ENCODE measurements around the gene ABCA8. TPM values are rescaled to one million over a fixed set of nuclear protein-coding genes. Genes with fewer than 3 reads are reported as not detected.
"Not testable (repeated sequence)": the region's sequence is repeated elsewhere in the genome, so short reads cannot be mapped to it uniquely, and the experiment has no call there.

Gene ABCA8
- polyA plus RNA-seq, 3 donors = not detected

DNA sequence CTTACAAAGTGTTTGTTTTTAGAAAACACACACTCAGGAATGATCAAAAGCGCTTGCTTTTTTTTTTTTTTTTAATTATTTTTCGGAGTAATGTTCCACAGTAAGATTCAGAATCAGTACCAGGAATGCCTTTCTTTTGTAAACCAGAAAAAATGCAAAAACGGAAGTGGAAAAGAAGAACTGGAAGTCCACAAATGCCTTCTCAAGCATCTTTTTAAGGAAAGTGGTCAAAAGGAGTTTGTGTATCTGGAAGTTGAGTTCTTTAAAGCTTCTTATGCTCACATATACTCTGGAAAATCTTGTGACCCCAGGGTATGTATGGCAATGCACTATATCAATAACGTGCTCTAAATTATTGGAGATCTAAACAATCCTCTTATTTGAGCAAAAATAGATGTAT, 126.0 kb downstream of the ABCA8 start:
- Mint-ChIP-seq H3K9me3 (peaks cover 5 to 15% (median 12%) of the 10 kb centered on the region in 7 donors), H3K36me3 (no peaks in the 10 kb centered on the region), H3K27ac (no peak overlapping the region), H3K27me3 (ENCODE audit: low read depth in 3 of 3) (peaks cover 0 to 3% (median 0%) of the 10 kb centered on the region in 3 donors), H3K4me3 (no peak overlapping the region), H3K4me1 (peaks cover 4% of the 10 kb centered on the region)
- intact Hi-C loops (cut with micrococcal nuclease) = no loop called here
- Histone ChIP-seq H3K9ac (ENCODE audit: insufficient read depth, low read length, poor library complexity, severe bottlenecking) (no peak overlapping the region), H3K27me3 (ENCODE audit: control insufficient read depth in 2 of 2, insufficient read depth in 2 of 2, low read length in 2 of 2) (no peaks in the 10 kb centered on the region), H3K79me2 (ENCODE audit: insufficient read depth, low read length) (no peaks in the 10 kb centered on the region), H3K4me3 (replicated peaks in 1 of 3; ENCODE audit: low read depth in 2 of 3, low read length in 3 of 3) (no peak overlapping the region), H3K36me3 (replicated peaks in 1 of 2; ENCODE audit: control insufficient read depth in 1 of 2, insufficient read depth in 2 of 2, low read length in 2 of 2) (no peaks in the 10 kb centered on the region), H2AFZ (ENCODE audit: insufficient read depth, low read depth, low read length, poor library complexity, severe bottlenecking) (no peak overlapping the region), H4K20me1 (ENCODE audit: insufficient read depth, low read length) (no peaks in the 10 kb centered on the region), H3K4me1 (ENCODE audit: control insufficient read depth in 1 of 2, insufficient read depth in 2 of 2, low read length in 2 of 2) (no peaks in the 10 kb centered on the region), H3K4me2 (replicated peaks; ENCODE audit: extremely low read depth, low read length, poor library complexity, severe bottlenecking) (no peak overlapping the region), H3K27ac (ENCODE audit: low read depth in 1 of 2, low read length in 2 of 2) (no peak overlapping the region), H3K9me3 (replicated peaks in 1 of 2; ENCODE audit: control insufficient read depth in 1 of 2, insufficient read depth in 1 of 2, low read length in 2 of 2) (no peaks in the 10 kb centered on the region)
- TF ChIP-seq CTCF (IDR thresholded peaks at IDR 0.05) = no peak
- WGBS (ENCODE audit: insufficient coverage) = no CpG with 5 or more reads among the region's 4 CpGs
- no peak for DNase-seq

DNA sequence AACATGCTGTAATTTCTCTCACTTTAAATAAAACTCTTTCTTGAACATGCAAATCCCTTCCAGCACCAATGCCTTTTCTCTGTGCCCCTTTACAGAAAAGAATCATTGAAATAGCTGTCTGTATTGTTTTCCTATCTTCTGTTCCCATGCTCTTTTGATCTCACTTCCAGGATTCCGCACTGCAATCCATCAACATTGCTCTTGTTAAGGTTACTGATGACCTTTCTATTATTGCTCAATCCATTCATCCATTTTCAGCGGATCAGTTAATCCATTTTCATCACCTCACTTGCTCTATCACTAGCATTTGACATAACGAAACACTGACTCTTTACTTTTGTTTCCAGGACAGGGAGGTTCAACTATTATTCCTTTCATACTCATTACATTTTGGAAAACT, 130.5 kb downstream of the ABCA8 start:
- 100% methylated on average over 2 of the region's 3 CpGs for WGBS (ENCODE audit: insufficient coverage)

DNA sequence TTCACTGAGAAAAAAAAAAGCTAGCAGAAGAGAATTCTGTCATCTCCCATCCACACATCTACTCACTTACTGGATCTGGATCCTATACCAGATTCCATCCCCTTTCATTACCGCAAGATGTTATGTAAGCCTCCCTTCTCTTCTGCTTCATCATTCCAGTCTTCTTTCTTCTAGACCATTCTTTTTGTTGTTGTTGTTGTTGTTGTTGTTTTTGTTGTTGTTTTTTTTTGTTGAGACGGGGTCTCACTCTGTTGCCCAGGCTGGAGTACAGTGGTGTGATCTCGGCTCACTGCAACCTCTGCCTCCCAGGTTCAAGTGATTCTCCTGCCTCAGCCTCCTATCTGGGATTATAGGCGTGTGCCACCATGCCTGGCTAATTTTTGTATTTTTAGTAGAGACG, 131.0 kb downstream of the ABCA8 start:
- H3K9me3 Mint-ChIP-seq = peaks cover 5 to 14% (median 8%) of the 10 kb centered on the region in 7 donors
- H3K4me3 Mint-ChIP-seq; DNase-seq; H3K27me3 Mint-ChIP-seq (ENCODE audit: low read depth in 3 of 3); H3K27ac ChIP-seq (ENCODE audit: low read depth in 1 of 2, low read length in 2 of 2); H4K20me1 ChIP-seq (ENCODE audit: insufficient read depth, low read length); H3K36me3 Mint-ChIP-seq; H3K4me1 ChIP-seq (ENCODE audit: control insufficient read depth in 1 of 2, insufficient read depth in 2 of 2, low read length in 2 of 2); H3K79me2 ChIP-seq (ENCODE audit: insufficient read depth, low read length); H3K9me3 ChIP-seq (replicated peaks in 1 of 2; ENCODE audit: control insufficient read depth in 1 of 2, insufficient read depth in 1 of 2, low read length in 2 of 2); H3K4me3 ChIP-seq (replicated peaks in 1 of 3; ENCODE audit: low read depth in 2 of 3, low read length in 3 of 3); H3K9ac ChIP-seq (ENCODE audit: insufficient read depth, low read length, poor library complexity, severe bottlenecking); H3K36me3 ChIP-seq (replicated peaks in 1 of 2; ENCODE audit: control insufficient read depth in 1 of 2, insufficient read depth in 2 of 2, low read length in 2 of 2); H2AFZ ChIP-seq (ENCODE audit: insufficient read depth, low read depth, low read length, poor library complexity, severe bottlenecking); H3K27me3 ChIP-seq (ENCODE audit: control insufficient read depth in 2 of 2, insufficient read depth in 2 of 2, low read length in 2 of 2); H3K27ac Mint-ChIP-seq; H3K4me2 ChIP-seq (replicated peaks; ENCODE audit: extremely low read depth, low read length, poor library complexity, severe bottlenecking); intact Hi-C loops (cut with micrococcal nuclease); H3K4me1 Mint-ChIP-seq: not testable (repeated sequence)
- 100% methylated on average over 2 of the region's 5 CpGs for WGBS (ENCODE audit: insufficient coverage)

More for the DNA sequence above, 130.5 kb downstream of the ABCA8 start:
- Histone ChIP-seq H3K9me3 (replicated peaks in 1 of 2; ENCODE audit: control insufficient read depth in 1 of 2, insufficient read depth in 1 of 2, low read length in 2 of 2) (no peaks in the 10 kb centered on the region), H3K79me2 (ENCODE audit: insufficient read depth, low read length) (no peaks in the 10 kb centered on the region), H3K9ac (ENCODE audit: insufficient read depth, low read length, poor library complexity, severe bottlenecking) (no peak overlapping the region), H3K4me2 (replicated peaks; ENCODE audit: extremely low read depth, low read length, poor library complexity, severe bottlenecking) (no peak overlapping the region), H3K4me1 (ENCODE audit: control insufficient read depth in 1 of 2, insufficient read depth in 2 of 2, low read length in 2 of 2) (no peaks in the 10 kb centered on the region), H4K20me1 (ENCODE audit: insufficient read depth, low read length) (no peaks in the 10 kb centered on the region), H3K27me3 (ENCODE audit: control insufficient read depth in 2 of 2, insufficient read depth in 2 of 2, low read length in 2 of 2) (no peaks in the 10 kb centered on the region), H3K36me3 (replicated peaks in 1 of 2; ENCODE audit: control insufficient read depth in 1 of 2, insufficient read depth in 2 of 2, low read length in 2 of 2) (no peaks in the 10 kb centered on the region), H2AFZ (ENCODE audit: insufficient read depth, low read depth, low read length, poor library complexity, severe bottlenecking) (no peak overlapping the region), H3K27ac (ENCODE audit: low read depth in 1 of 2, low read length in 2 of 2) (no peak overlapping the region), H3K4me3 (replicated peaks in 1 of 3; ENCODE audit: low read depth in 2 of 3, low read length in 3 of 3) (no peak overlapping the region)
- intact Hi-C loops (cut with micrococcal nuclease) = no loop called here
- H3K4me3 Mint-ChIP-seq = no peak overlapping the region
- no peaks in the 10 kb centered on the region for H3K27me3 Mint-ChIP-seq (ENCODE audit: low read depth in 3 of 3)
- TF ChIP-seq CTCF (IDR thresholded peaks at IDR 0.05) = no peak
- H3K4me1 Mint-ChIP-seq = peaks cover 4% of the 10 kb centered on the region
- no peaks in the 10 kb centered on the region for H3K36me3 Mint-ChIP-seq
- no peak overlapping the region for H3K27ac Mint-ChIP-seq
- DNase-seq = no peak
- peaks cover 5 to 14% (median 8%) of the 10 kb centered on the region in 7 donors for H3K9me3 Mint-ChIP-seq
